PC-3 (cell line): Measurements from ENCODE around the gene TNK1.

Source experiments
- CTCF ChIP-seq: fragments of 300-600 bp; sonication (generic); conservative IDR thresholded peaks from 2 replicates; pipeline ENCODE4 v1.5.1; 2017; ENCODE audit warnings: antibody characterized with exemption, low read depth, mild to moderate bottlenecking, low read length
- EZH2 ChIP-seq: fragments of 300-600 bp; sonication (generic); IDR thresholded peaks from one replicate; pipeline ENCODE4 v1.6.1; 2017; ENCODE audit warnings: antibody characterized with exemption, mild to moderate bottlenecking, low read length; ENCODE audit not compliant: unreplicated experiment

- TF ChIP-seq EZH2, result no peak
- TF ChIP-seq CTCF, result no peak
Measured at GRCh38 chr17:7414837-7415236, 33.9 kb downstream of the TNK1 start.
